HG02943 (cell line): ENCODE data around the gene SLC4A1.
A peak's percentile ranks its signal among the peaks of the same experiment; 100 is the strongest.

Experiments used
- ATAC-seq: cut with Tn5 transposase; IDR thresholded peaks from one replicate; pipeline ENCODE4 v1.9.1; 2021; ENCODE audit warnings: mild to moderate bottlenecking, low read depth, moderate library complexity; ENCODE audit not compliant: unreplicated experiment

Gene SLC4A1

GRCh38 chr17:44221862-44222111, 46.1 kb downstream of the SLC4A1 start:
- no peak for ATAC-seq

DNA sequence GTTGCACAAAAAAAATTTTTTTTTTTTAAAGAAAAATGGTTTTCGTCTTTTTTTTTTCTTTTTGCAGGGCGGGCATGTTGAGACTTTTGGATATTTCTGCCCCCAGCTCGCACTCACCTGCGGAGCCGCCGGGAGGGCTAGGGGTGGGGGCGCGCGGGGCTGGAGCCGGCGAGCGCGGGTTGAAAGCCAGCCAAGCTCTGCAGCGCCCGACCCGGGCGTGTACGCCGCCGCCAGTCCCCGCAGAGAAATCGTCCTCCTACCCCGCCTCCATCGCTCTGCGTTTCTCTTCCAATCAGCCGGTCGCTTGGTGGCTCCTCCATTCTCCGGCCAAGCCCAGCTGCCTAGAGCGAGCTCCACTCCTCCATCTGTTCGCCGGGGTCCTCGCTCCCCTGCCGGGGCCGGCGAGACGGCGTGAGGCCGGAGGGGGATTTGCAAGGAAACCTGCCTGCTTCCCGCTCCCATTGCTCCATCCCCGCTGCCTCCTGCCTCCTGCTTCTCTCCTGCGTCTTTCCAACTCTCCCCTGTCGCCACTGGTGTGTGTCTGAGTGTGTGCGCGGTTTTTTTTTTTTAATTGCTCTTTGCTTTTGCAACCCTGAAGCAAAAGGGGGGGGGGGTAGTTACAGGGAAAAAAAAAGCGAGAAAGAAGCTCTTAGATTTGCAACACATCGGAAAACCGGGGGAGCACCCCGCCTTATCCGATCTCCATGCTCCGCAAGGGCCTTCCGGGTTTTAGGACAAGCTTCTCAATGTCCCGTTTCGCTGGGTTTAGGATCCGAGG, 46.7 kb downstream of the SLC4A1 start:
- ATAC-seq, result no peak

DNA sequence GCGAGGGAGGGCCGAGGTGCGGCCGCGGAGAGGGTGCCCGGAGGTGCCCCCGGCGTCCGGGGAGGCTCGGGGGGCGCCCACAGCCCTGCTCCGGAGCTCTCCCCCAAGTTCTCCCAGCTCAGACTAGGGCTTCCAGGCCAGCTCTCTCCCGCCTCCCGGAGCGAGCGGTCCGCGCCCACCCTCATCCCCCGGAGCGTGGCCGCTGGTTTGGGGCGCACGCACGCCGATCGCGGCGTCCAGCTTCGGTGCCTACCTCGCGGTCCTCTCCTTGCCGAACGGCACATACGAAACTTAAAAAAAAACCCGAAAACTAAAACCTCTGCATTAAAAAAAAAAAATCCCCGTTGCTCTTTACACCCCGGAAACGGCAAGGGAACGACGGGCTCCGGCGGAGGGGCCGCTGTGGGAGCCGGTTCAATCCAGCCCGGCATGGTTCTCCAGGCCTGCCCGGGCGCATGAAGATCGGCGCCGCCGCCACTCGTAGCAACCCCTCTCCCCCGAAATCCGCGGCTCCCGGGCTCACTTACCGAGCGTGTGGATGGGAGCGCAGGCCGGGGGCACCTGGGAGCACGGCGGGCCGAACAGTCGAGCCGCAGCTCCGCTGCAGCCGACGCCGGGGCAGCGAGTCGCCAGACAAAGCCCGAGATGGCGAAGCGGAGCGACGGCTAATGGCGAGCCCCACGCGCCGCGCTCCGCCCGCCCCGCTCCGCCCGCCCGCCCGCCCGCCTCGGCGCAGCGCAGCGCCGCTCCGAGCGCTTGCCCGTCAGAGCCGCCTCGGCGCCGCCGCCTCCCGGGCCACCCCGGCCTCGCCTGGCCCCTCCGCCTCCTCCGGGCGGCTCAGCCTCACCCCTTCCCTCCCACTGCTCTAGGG, 47.5 kb downstream of the SLC4A1 start:
- ATAC-seq, result no peak

- ATAC-seq, result no peak
Measured at GRCh38 chr17:44219616-44220212, 48.2 kb downstream of the SLC4A1 start, which contains the start of gene UBTF. TSS of gene UBTF (minus strand) at chr17:44219675. CDS start at chr17:44218229, 1,446 bp downstream.

GRCh38 chr17:44219108-44219615, 48.8 kb downstream of the SLC4A1 start:
- ATAC-seq, result peak; percentile 35

DNA sequence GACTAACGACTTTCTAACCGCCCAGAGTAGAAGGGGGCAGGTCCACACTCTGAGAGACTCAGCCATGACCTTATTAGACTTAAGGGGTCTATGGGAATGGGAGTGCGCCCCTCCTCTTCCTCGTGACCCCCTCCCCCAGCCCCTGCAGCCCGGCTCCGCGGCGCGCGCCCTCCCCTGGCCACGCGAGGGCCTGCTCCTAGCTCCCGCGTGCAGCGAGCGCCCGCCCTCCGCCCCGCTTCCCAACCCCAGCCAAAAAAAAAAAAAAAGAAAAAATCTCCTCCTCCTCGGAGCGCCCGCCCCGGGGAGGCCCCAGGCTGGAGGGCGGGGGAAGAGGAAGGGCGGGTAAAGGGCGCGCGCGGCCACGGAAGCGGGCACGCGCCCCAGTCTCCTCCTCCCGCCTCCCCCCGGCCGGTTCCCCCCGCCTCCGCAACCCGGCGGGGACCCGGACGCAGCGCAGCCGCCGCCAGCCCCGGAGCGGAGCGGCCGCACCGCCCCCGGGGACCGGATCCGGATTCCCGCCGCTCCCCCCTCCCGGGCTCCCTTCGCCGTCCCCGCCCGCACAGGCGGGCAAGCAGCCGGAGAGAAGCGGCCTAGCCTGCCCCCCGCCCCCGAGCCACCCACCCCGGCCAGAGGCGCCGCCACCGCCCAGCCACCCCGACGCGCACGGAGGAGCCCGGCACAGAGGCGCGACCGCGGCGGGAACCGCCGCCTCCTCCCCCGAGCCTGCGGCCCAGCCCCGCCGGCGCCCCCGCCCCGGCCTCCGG, 49.4 kb downstream of the SLC4A1 start:
- ATAC-seq, result peak; percentile 35

- no peak for ATAC-seq
Measured at GRCh38 chr17:44217738-44218343, 50.1 kb downstream of the SLC4A1 start.

DNA sequence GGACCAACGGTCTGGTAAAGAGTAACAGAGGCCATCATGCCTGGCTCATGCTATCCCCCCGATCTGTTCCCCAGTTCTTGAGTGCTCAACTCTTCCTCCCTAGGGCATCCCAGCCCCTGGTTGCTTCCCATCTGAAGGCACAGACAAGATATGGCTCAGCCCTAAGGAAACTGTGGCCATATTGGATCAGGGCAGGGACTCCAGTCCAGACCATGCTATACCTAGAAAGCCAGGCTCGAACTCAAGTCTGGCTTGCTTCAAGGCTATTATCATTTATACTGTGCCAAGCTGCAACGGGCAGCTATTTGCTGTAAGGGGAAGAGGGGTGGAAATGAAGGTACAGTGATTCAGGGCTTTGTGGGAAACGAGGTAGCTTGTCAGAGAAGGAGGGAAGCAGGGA, 51.2 kb downstream of the SLC4A1 start:
- no peak for ATAC-seq

DNA sequence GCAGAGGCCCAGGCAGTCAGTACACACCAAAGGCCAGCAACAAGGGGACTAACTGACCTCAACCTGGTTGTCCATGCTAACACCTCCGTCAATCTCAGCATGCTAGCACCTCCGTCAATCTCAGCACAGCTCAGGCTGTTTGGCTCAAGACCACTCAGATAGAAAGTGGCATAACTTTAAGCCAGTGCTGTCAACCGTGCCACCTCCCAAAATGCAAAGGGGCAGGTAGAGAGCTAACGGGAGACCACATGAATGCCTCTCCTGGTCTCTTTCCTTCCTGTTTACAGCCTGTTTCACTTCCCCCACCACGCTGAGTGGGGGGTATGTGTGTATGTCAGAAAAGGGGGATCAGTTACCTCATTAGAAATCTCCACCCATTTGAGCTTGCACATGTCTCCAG, 51.8 kb downstream of the SLC4A1 start:
- ATAC-seq, result no peak

- ATAC-seq, result no peak
Measured at GRCh38 chr17:44214896-44215295, 53.0 kb downstream of the SLC4A1 start.

- ATAC-seq, result no peak
Measured at GRCh38 chr17:44214230-44214494, 53.8 kb downstream of the SLC4A1 start.

DNA sequence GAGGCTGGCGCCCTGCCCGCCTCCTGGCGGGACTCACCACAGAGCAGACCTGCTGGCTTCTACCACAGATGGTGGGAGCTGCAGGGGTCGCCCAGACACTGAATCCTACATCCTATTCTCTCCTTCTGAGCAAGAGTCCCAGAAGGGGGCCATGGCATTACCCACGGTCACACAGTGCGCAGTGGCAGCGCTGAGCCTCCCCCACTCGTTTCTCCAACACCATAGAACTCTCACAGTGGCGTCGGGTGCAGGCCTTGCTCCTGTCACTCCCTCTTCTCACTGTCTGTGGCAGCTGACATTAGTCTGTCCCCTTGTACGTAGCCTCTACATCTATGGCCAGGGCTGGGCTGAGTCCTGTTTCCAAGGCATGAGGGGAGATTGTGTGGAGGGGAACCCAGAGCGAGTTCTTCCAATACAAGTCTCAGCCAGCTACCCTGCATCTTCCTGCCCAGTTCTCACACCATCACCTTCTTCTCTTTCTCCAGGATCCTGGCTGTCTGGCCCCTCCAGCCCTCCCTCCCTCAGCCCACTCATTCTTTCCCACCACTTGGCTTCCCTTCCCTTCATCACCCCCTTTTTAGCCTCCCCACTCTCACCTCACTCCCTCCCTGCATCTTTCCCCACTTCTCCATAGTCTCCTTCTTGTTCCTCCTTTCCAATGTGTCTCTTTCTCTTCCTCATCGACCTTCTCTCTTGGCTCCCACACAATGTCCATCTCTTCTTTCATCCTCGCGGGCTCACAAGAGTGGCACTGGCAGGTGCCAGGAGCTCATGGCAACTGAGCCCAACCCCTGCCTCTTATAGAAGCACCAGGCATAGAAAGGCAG, 54.3 kb downstream of the SLC4A1 start:
- ATAC-seq, result no peak

DNA sequence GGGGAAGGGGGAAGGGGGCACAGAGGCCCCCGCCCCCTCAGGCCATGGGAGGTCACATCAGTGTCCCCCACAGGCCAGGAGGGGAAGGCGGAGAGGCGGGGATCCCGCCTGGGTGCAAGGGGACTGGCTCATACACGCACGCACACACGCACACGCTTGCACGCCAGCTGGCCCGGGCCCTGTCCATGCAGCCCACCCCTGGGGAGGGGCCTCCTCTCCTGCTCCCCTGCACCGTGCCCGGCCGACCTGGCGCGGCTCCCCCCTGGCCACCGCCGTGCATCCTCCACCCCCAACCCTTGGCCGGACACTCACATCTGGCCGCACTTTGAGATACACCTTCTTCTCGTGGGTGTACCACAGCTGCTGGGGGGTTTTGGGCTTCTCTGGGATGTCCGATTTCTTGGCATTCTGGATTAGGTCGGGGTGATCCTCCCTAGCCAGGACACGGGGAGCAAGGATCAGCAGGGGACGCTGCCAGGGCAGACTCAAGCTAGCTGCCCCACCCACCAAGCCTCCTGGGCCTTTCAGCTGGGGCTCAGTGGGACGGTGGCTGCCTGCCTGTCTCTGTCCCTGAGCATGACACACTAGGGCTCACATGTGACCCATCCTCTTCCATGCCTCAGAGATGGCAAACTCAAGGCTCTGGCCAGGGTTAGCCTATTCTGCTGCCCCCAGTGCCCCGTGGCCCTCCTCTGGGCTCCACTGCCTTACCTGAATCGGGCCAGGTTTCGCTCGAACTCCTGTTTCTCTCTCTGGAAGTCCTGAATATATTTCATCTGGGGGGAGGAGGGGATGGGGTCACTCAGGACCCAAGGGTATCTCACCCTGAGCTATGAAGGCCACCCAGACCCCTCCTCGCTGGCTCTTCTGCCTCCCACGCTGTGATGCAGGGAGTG, 55.2 kb downstream of the SLC4A1 start:
- no peak for ATAC-seq

GRCh38 chr17:44211281-44212265, 56.4 kb downstream of the SLC4A1 start:
- ATAC-seq, result no peak

DNA sequence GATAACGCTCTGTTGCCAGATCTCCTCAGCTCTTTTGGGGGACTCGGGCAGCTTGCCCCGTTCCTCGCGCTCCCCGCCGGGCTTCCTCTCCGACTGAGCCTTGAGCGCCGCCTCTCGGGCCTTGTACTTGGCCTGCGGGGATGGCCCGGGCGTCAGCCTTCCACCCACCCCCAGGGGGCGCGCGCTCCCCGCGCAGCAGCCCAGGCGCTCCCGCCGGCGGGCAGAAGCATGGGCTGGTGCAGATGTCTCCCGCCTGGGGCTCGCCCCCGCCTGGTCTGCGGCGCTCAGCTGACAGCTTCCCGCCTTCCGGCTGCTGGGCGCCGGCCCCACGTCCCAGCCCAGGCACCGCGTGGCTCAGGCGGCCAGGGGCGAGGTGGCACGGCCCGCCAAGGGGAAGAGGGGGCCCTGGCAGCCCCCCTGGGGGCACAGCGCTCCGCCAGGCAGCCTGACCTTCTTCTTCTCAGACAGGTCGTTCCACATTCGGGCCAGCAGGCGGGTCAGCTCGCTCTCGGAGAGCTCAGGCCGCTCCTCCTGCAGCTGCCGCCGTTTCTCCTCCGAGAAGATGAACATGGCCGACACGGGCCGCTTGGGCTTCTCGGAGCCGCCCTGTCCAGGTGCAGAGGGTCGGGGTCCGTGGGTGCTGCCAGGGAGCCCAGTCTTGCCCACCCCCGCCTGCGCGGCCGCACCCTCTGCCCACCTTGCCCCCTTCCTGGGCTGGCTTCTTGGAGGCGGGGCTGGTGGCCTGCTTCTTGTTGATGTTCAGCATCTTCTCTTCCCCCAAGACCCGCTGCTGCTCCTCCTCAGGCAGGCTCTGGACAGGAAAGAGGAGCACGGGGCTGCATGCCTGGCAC, 57.4 kb downstream of the SLC4A1 start:
- ATAC-seq, result no peak

DNA sequence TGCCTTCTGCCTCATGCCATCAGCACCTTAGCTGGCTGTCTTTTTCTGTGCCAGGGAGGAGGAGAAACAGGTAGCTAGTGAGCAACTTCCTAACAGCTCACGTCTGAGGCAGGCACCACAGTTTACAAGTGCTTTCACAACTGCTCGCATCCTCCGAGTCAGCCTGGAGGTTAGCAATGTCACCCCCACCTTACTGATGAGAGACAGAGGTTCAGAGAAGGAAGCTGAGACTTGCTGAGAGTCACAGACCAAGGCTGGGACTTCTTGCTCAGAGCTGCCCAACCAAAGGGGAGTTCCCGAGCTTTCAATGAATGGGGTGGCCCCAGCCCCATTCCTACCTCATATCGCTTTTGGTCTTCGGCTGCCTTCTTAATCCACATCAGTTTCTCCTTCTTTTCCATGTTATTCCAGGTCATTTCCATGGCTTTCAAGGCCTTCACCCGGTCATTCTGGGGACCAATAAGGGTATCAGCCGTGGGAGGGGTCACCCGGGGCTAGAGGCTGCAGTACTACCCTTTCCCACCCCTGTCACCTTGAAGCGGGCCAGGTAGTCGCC, 58.1 kb downstream of the SLC4A1 start:
- no peak for ATAC-seq
